GM18508 (cell line): Measurements from ENCODE around the gene OR1E2.
"Not testable (repeated sequence)": the region's sequence is repeated elsewhere in the genome, so short reads cannot be mapped to it uniquely, and the experiment has no call there.

Experiments
- ATAC-seq: cut with Tn5 transposase; IDR thresholded peaks from one replicate; pipeline ENCODE4 v1.9.1; 2021; ENCODE audit warnings: moderate number of reproducible peaks; ENCODE audit not compliant: insufficient read depth, unreplicated experiment

The OR1E2 gene

GRCh38 chr17:3433741-3434140, at the start of gene OR1E2:
TSS of gene OR1E2 (minus strand) at chr17:3433841. CDS start at chr17:3433841, 0 bp downstream.
- ATAC-seq: no peak

- no peak for ATAC-seq
These were observed 49.2 kb upstream of the OR1E2 start for GRCh38 chr17:3482852-3483251.

GRCh38 chr17:3479988-3480387, 46.3 kb upstream of the OR1E2 start:
- no peak for ATAC-seq

GRCh38 chr17:3475812-3476610, 42.4 kb upstream of the OR1E2 start, which contains the start of gene ASPA:
TSS of gene ASPA (plus strand) at chr17:3475997. CDS start at chr17:3476160, 163 bp downstream.
- no peak for ATAC-seq

GRCh38 chr17:3475251-3475685, 41.6 kb upstream of the OR1E2 start:
- no peak for ATAC-seq

- ATAC-seq: no peak
These were observed 40.6 kb upstream of the OR1E2 start for GRCh38 chr17:3474212-3474611.

GRCh38 chr17:3472137-3472536, 38.5 kb upstream of the OR1E2 start:
- no peak for ATAC-seq

- no peak for ATAC-seq
These were observed 38.0 kb upstream of the OR1E2 start, which contains the start of gene SPATA22 for GRCh38 chr17:3471599-3471998. TSS of gene SPATA22 (minus strand) at chr17:3471819. CDS start at chr17:3469325, 2,494 bp downstream.

GRCh38 chr17:3469529-3469928, 35.9 kb upstream of the OR1E2 start:
- ATAC-seq: no peak

- not testable (repeated sequence) for ATAC-seq
These were observed 32.7 kb upstream of the OR1E2 start for GRCh38 chr17:3466355-3466754.

- ATAC-seq: no peak
These were observed 14.5 kb upstream of the OR1E2 start for GRCh38 chr17:3448059-3448665.

GRCh38 chr17:3447625-3448024, 14.0 kb upstream of the OR1E2 start:
- no peak for ATAC-seq

GRCh38 chr17:3440451-3440850, 6.8 kb upstream of the OR1E2 start:
- ATAC-seq: no peak

- no peak for ATAC-seq
These were observed 4.7 kb upstream of the OR1E2 start for GRCh38 chr17:3438368-3438767.

- ATAC-seq: not testable (repeated sequence)
These were observed 426 bp downstream of the OR1E2 start for GRCh38 chr17:3433215-3433614.

GRCh38 chr17:3418222-3418621, 15.4 kb downstream of the OR1E2 start:
- ATAC-seq: no peak

- no peak for ATAC-seq
These were observed 18.0 kb downstream of the OR1E2 start for GRCh38 chr17:3415610-3416009.

- ATAC-seq: not testable (repeated sequence)
These were observed 21.4 kb downstream of the OR1E2 start for GRCh38 chr17:3412216-3412615.

- ATAC-seq: no peak
These were observed 22.6 kb downstream of the OR1E2 start, which contains the start of gene OR3A3 for GRCh38 chr17:3411070-3411469. TSS of gene OR3A3 (plus strand) at chr17:3411370.

GRCh38 chr17:3403856-3404255, 29.8 kb downstream of the OR1E2 start:
- ATAC-seq: not testable (repeated sequence)

- no peak for ATAC-seq
These were observed 31.9 kb downstream of the OR1E2 start for GRCh38 chr17:3401786-3402185.
